HepG2 (cell line): ENCODE data around the gene TEAD1.

ENCODE experiments used
- BHLHE40 ChIP-seq: IDR thresholded peaks from 2 replicates; pipeline ENCODE4 v1.6.1; 2011; ENCODE audit warnings: low read length, improper control_type of control experiment
- EZH2 ChIP-seq: conservative IDR thresholded peaks from 2 replicates; pipeline ENCODE4 v1.6.1; 2012; ENCODE audit warnings: mild to moderate bottlenecking, low read depth, low read length, moderate library complexity
- POLR2AphosphoS5 ChIP-seq: IDR thresholded peaks from 2 replicates; pipeline ENCODE4 v1.6.1; 2012; ENCODE audit warnings: low read depth, low read length
- RAD21 ChIP-seq: fragments of 450-650 bp; formaldehyde crosslinking; IDR thresholded peaks from 2 replicates; pipeline ENCODE4 v1.5.0; 2020; ENCODE audit warnings: mild to moderate bottlenecking
- RFXAP ChIP-seq: sonication (generic); formaldehyde crosslinking; IDR thresholded peaks from 2 replicates; pipeline ENCODE4 v1.4.0; 2020; ENCODE audit warnings: missing genetic modification reagents, borderline replicate concordance
- ZNF792 ChIP-seq: IDR thresholded peaks from 2 replicates; pipeline ENCODE4 v1.6.1; 2016
- TF ChIP-seq, protein P1 (sequence below): sonication (generic); formaldehyde crosslinking; IDR thresholded peaks from 2 replicates; pipeline ENCODE4 v1.9.0; 2021; ENCODE audit warnings: missing genetic modification reagents, borderline replicate concordance
- TF ChIP-seq, protein P2 (sequence below): sonication (generic); formaldehyde crosslinking; IDR thresholded peaks from 2 replicates; pipeline ENCODE4 v1.4.0; 2020; ENCODE audit warnings: missing genetic modification reagents
- TF ChIP-seq, protein P3 (sequence below): sonication (generic); formaldehyde crosslinking; IDR thresholded peaks from 2 replicates; pipeline ENCODE4 v1.4.0; 2020; ENCODE audit warnings: missing genetic modification reagents
- TF ChIP-seq, protein P4 (sequence below): sonication (generic); formaldehyde crosslinking; IDR thresholded peaks from 2 replicates; pipeline ENCODE4 v1.4.0; 2020; ENCODE audit warnings: missing genetic modification reagents
- TF ChIP-seq, protein P5 (sequence below): sonication (generic); formaldehyde crosslinking; IDR thresholded peaks from 2 replicates; pipeline ENCODE4 v1.5.0; 2020; ENCODE audit warnings: mild to moderate bottlenecking, missing genetic modification reagents, moderate library complexity

DNA sequence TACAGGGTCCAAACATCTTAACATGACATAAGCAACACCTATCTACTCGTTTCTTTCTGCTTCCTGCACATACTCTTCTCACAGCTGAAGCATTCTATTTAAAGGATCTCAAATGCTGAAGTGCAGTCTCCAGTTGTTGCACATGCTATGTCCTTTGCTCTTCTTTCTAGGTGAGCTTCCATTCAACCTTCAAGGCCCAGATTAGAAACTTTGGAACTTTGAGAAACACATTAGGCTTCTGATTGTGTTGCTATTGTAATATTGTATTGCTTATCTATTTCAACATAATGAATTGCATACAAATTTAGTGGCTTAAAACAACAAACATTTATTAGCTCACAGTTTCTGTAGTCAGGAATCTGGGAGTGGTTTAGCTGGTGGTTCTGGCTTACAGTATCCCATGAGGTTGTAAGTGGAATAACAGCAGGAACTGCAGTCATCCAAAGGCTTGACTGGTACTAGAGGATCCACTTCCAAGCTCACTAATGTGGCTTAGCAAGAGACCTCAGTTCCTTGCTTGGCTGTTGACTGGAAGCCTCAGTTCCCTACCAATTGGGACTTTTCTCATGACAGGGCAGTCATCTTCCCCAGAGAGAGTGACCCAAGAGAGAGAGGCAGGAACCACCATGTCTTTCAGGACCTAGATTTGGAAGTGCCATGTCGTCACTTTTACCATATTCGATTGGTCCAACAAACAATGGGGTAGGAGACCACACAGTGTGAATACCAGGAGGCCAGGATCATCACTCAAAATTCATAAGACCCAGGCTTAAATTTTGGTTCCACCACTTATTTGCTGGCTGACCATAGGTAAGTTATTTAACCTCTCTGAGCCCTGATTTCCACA is 307.7 kb downstream of the TEAD1 start:
- no peak for TF ChIP-seq BHLHE40
- TF ChIP-seq, protein P1, sequence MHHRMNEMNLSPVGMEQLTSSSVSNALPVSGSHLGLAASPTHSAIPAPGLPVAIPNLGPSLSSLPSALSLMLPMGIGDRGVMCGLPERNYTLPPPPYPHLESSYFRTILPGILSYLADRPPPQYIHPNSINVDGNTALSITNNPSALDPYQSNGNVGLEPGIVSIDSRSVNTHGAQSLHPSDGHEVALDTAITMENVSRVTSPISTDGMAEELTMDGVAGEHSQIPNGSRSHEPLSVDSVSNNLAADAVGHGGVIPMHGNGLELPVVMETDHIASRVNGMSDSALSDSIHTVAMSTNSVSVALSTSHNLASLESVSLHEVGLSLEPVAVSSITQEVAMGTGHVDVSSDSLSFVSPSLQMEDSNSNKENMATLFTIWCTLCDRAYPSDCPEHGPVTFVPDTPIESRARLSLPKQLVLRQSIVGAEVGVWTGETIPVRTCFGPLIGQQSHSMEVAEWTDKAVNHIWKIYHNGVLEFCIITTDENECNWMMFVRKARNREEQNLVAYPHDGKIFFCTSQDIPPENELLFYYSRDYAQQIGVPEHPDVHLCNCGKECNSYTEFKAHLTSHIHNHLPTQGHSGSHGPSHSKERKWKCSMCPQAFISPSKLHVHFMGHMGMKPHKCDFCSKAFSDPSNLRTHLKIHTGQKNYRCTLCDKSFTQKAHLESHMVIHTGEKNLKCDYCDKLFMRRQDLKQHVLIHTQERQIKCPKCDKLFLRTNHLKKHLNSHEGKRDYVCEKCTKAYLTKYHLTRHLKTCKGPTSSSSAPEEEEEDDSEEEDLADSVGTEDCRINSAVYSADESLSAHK (CRISPR knock-in tag), result no peak
- no peak for TF ChIP-seq RFXAP (CRISPR knock-in tag)
- TF ChIP-seq, protein P2, sequence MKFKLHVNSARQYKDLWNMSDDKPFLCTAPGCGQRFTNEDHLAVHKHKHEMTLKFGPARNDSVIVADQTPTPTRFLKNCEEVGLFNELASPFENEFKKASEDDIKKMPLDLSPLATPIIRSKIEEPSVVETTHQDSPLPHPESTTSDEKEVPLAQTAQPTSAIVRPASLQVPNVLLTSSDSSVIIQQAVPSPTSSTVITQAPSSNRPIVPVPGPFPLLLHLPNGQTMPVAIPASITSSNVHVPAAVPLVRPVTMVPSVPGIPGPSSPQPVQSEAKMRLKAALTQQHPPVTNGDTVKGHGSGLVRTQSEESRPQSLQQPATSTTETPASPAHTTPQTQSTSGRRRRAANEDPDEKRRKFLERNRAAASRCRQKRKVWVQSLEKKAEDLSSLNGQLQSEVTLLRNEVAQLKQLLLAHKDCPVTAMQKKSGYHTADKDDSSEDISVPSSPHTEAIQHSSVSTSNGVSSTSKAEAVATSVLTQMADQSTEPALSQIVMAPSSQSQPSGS (CRISPR knock-in tag), result no peak
- TF ChIP-seq ZNF792 (CRISPR knock-in tag), result no peak
- TF ChIP-seq, protein P3, sequence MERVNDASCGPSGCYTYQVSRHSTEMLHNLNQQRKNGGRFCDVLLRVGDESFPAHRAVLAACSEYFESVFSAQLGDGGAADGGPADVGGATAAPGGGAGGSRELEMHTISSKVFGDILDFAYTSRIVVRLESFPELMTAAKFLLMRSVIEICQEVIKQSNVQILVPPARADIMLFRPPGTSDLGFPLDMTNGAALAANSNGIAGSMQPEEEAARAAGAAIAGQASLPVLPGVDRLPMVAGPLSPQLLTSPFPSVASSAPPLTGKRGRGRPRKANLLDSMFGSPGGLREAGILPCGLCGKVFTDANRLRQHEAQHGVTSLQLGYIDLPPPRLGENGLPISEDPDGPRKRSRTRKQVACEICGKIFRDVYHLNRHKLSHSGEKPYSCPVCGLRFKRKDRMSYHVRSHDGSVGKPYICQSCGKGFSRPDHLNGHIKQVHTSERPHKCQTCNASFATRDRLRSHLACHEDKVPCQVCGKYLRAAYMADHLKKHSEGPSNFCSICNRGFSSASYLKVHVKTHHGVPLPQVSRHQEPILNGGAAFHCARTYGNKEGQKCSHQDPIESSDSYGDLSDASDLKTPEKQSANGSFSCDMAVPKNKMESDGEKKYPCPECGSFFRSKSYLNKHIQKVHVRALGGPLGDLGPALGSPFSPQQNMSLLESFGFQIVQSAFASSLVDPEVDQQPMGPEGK, result no peak
- no peak for TF ChIP-seq POLR2AphosphoS5
- no peak for TF ChIP-seq RAD21 (CRISPR knock-in tag)
- TF ChIP-seq, protein P4, sequence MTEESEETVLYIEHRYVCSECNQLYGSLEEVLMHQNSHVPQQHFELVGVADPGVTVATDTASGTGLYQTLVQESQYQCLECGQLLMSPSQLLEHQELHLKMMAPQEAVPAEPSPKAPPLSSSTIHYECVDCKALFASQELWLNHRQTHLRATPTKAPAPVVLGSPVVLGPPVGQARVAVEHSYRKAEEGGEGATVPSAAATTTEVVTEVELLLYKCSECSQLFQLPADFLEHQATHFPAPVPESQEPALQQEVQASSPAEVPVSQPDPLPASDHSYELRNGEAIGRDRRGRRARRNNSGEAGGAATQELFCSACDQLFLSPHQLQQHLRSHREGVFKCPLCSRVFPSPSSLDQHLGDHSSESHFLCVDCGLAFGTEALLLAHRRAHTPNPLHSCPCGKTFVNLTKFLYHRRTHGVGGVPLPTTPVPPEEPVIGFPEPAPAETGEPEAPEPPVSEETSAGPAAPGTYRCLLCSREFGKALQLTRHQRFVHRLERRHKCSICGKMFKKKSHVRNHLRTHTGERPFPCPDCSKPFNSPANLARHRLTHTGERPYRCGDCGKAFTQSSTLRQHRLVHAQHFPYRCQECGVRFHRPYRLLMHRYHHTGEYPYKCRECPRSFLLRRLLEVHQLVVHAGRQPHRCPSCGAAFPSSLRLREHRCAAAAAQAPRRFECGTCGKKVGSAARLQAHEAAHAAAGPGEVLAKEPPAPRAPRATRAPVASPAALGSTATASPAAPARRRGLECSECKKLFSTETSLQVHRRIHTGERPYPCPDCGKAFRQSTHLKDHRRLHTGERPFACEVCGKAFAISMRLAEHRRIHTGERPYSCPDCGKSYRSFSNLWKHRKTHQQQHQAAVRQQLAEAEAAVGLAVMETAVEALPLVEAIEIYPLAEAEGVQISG (CRISPR knock-in tag), result no peak
- no peak for TF ChIP-seq EZH2
- TF ChIP-seq, protein P5, sequence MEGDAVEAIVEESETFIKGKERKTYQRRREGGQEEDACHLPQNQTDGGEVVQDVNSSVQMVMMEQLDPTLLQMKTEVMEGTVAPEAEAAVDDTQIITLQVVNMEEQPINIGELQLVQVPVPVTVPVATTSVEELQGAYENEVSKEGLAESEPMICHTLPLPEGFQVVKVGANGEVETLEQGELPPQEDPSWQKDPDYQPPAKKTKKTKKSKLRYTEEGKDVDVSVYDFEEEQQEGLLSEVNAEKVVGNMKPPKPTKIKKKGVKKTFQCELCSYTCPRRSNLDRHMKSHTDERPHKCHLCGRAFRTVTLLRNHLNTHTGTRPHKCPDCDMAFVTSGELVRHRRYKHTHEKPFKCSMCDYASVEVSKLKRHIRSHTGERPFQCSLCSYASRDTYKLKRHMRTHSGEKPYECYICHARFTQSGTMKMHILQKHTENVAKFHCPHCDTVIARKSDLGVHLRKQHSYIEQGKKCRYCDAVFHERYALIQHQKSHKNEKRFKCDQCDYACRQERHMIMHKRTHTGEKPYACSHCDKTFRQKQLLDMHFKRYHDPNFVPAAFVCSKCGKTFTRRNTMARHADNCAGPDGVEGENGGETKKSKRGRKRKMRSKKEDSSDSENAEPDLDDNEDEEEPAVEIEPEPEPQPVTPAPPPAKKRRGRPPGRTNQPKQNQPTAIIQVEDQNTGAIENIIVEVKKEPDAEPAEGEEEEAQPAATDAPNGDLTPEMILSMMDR (CRISPR knock-in tag), result no peak
